Keratinocyte (primary cell): ENCODE measurements around the gene ZNF747. TPM values are rescaled to one million over a fixed set of nuclear protein-coding genes. Genes with fewer than 3 reads are reported as not detected.
A peak's percentile ranks its signal among the peaks of the same experiment; 100 is the strongest.

Source experiments
- DNase-seq: peaks from one replicate; pipeline ENCODE4 v3.0.0-alpha.2; 2011; ENCODE audit warnings: low read depth, missing footprints, low spot score
- FAIRE-seq: peaks from 2 replicates; lab custom pipeline; 2011; peaks lifted over from hg19 to GRCh38; lab: Jason Lieb, UNC
- H2AFZ ChIP-seq: 2 replicates; pipeline ENCODE4 v1.6.0; 2012; ENCODE audit warnings: low read length, control low read depth, inconsistent platforms; ENCODE audit not compliant: control insufficient read depth
- H3K27ac ChIP-seq: 2 replicates; pipeline ENCODE4 v1.5.1; 2011; ENCODE audit warnings: low read length; ENCODE audit not compliant: control insufficient read depth, insufficient read depth
- H3K27me3 ChIP-seq: 3 replicates; pipeline ENCODE4 v1.6.0; 2011; ENCODE audit warnings: low read length; ENCODE audit not compliant: control insufficient read depth, insufficient read depth; ENCODE audit errors: extremely low read depth
- H3K36me3 ChIP-seq, 2 experiments: 2 replicates in 1 of 2; 3 replicates in 1 of 2; pipeline ENCODE4 v1.5.1; 2011; ENCODE audit warnings: low read length in 2 of 2, mild to moderate bottlenecking in 1 of 2; ENCODE audit not compliant: control insufficient read depth in 2 of 2, insufficient read depth in 2 of 2; ENCODE audit errors: extremely low read depth in 1 of 2
- H3K4me1 ChIP-seq: 3 replicates; pipeline ENCODE4 v1.5.1; 2011; ENCODE audit warnings: low read length; ENCODE audit not compliant: control insufficient read depth, insufficient read depth; ENCODE audit errors: extremely low read depth
- H3K4me2 ChIP-seq: 3 replicates; pipeline ENCODE4 v1.6.0; 2011; ENCODE audit warnings: low read depth, low read length; ENCODE audit not compliant: control insufficient read depth, insufficient read depth; ENCODE audit errors: extremely low read depth
- H3K4me3 ChIP-seq, 3 experiments: fragments of 200-600 bp in 1 of 3; sonication (generic) in 1 of 3; 2 replicates in 2 of 3; 3 replicates in 1 of 3; pipeline ENCODE4 v1.5.1; 2011 to 2016; ENCODE audit warnings: low read length in 3 of 3, mild to moderate bottlenecking in 3 of 3, control low read depth in 2 of 3, inconsistent platforms in 1 of 3, low read depth in 1 of 3, mixed read lengths in 1 of 3, mixed run types in 1 of 3, moderate library complexity in 1 of 3; ENCODE audit not compliant: control insufficient read depth in 2 of 3, insufficient read depth in 2 of 3; ENCODE audit errors: extremely low read depth in 1 of 3
- H3K79me2 ChIP-seq: 2 replicates; pipeline ENCODE4 v1.6.0; 2012; ENCODE audit warnings: low read length; ENCODE audit not compliant: control insufficient read depth, insufficient read depth
- H3K9ac ChIP-seq: 3 replicates; pipeline ENCODE4 v1.6.0; 2011; ENCODE audit warnings: low read length; ENCODE audit not compliant: control insufficient read depth, insufficient read depth; ENCODE audit errors: extremely low read depth
- H3K9me1 ChIP-seq: 3 replicates; pipeline ENCODE4 v1.6.0; 2011; ENCODE audit warnings: low read length; ENCODE audit not compliant: control insufficient read depth, insufficient read depth; ENCODE audit errors: extremely low read depth
- H3K9me3 ChIP-seq: 2 replicates; pipeline ENCODE4 v1.5.1; 2012; ENCODE audit warnings: low read depth, low read length; ENCODE audit not compliant: control insufficient read depth
- H4K20me1 ChIP-seq: 3 replicates; pipeline ENCODE4 v1.6.0; 2011; ENCODE audit warnings: low read length; ENCODE audit not compliant: control insufficient read depth, insufficient read depth; ENCODE audit errors: extremely low read depth
- EZH2 ChIP-seq: IDR thresholded peaks from one replicate; pipeline ENCODE4 v1.6.1; 2012; ENCODE audit warnings: inconsistent platforms, mild to moderate bottlenecking, low read length, moderate library complexity
- dilution Hi-C: fragments of 300-500 bp; cut with MboI; formaldehyde crosslinking; loops from one replicate; pipeline ENCODE4 v1.7.0; 2020; ENCODE audit warnings: low sequenced_read_pairs; ENCODE audit not compliant: extremely low pct_ligation_motif_present
- polyA plus RNA-seq, 5 experiments: library from polyadenylated mRNA; depleted of rRNA in 3 of 5; stranded (reverse) in 3 of 5; stranded (forward) in 1 of 5; unstranded in 1 of 5; fragments of >200 nt; gene quantifications; 1 replicate in 1 of 5; 2 replicates in 3 of 5; 3 replicates in 1 of 5; pipeline versions ENCODE4 v1.2.1 to v1.2.3, GENCODE V29; 2011 to 2012; ENCODE audit warnings: missing spikeins in 2 of 5, low read depth in 1 of 5, low replicate concordance in 1 of 5
- TF ChIP-seq, protein P1 (sequence below), 3 experiments: IDR thresholded peaks in 1 of 3; conservative IDR thresholded peaks in 1 of 3; optimal IDR thresholded peaks in 1 of 3; 2 replicates in 2 of 3; 3 replicates in 1 of 3; pipeline versions ENCODE3 to v1.5.1; 2011; ENCODE audit warnings: low read length in 3 of 3, mild to moderate bottlenecking in 3 of 3, moderate library complexity in 2 of 3, control low read depth in 1 of 3, inconsistent platforms in 1 of 3; ENCODE audit not compliant: insufficient read depth in 2 of 3; ENCODE audit errors: extremely low read depth in 1 of 3

ZNF747 gene
- polyA plus RNA-seq, 1 donor (not counting 4 experiments of a cell fraction or from before 2014, with no cell fraction given) = 2.7 TPM

DNA sequence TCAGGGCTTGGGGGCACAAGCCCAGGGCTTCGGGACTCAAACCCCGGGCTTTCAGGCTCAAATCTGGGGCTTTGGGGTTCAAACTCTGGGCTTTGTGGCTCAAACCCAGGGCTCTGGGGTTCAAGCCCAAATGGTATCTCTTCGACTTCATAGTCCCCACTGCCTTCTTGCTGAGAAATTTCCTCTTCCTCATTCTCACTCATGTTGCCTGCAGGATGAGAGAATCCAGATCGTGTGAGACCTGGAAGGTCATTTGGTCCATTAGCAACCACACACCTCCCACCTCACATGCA lies 8.9 kb downstream of the ZNF747 start:
- peak overlapping the region; percentile 63 to 84 (median 76) for H3K4me3 ChIP-seq
- TF ChIP-seq EZH2 = no peak
- TF ChIP-seq, protein P1, sequence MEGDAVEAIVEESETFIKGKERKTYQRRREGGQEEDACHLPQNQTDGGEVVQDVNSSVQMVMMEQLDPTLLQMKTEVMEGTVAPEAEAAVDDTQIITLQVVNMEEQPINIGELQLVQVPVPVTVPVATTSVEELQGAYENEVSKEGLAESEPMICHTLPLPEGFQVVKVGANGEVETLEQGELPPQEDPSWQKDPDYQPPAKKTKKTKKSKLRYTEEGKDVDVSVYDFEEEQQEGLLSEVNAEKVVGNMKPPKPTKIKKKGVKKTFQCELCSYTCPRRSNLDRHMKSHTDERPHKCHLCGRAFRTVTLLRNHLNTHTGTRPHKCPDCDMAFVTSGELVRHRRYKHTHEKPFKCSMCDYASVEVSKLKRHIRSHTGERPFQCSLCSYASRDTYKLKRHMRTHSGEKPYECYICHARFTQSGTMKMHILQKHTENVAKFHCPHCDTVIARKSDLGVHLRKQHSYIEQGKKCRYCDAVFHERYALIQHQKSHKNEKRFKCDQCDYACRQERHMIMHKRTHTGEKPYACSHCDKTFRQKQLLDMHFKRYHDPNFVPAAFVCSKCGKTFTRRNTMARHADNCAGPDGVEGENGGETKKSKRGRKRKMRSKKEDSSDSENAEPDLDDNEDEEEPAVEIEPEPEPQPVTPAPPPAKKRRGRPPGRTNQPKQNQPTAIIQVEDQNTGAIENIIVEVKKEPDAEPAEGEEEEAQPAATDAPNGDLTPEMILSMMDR (optimal IDR thresholded peaks at IDR 0.05 in 1 of 3, IDR thresholded peaks at IDR 0.05 in 1 of 3, conservative IDR thresholded peaks at IDR 0.05 in 1 of 3; ENCODE audit: extremely low read depth in 1 of 3, insufficient read depth in 2 of 3, low read length in 3 of 3) = no peak
- DNase-seq (no peak), FAIRE-seq (no peak)
- H3K36me3 ChIP-seq = no peaks in the 10 kb centered on the region
- no peak overlapping the region for H2AFZ ChIP-seq
- H3K27me3 ChIP-seq = no peaks in the 10 kb centered on the region
- no peaks in the 10 kb centered on the region for H3K9me3 ChIP-seq
- no peaks in the 10 kb centered on the region for H4K20me1 ChIP-seq
- no peak overlapping the region for H3K27ac ChIP-seq
- H3K4me1 ChIP-seq = peaks cover 20% of the 10 kb centered on the region
- H3K4me2 ChIP-seq = peak overlapping the region; percentile 70
- H3K9me1 ChIP-seq = no peaks in the 10 kb centered on the region
- no peaks in the 10 kb centered on the region for H3K79me2 ChIP-seq
- dilution Hi-C loops = no loop called here
- H3K9ac ChIP-seq = peak overlapping the region; percentile 61

DNA sequence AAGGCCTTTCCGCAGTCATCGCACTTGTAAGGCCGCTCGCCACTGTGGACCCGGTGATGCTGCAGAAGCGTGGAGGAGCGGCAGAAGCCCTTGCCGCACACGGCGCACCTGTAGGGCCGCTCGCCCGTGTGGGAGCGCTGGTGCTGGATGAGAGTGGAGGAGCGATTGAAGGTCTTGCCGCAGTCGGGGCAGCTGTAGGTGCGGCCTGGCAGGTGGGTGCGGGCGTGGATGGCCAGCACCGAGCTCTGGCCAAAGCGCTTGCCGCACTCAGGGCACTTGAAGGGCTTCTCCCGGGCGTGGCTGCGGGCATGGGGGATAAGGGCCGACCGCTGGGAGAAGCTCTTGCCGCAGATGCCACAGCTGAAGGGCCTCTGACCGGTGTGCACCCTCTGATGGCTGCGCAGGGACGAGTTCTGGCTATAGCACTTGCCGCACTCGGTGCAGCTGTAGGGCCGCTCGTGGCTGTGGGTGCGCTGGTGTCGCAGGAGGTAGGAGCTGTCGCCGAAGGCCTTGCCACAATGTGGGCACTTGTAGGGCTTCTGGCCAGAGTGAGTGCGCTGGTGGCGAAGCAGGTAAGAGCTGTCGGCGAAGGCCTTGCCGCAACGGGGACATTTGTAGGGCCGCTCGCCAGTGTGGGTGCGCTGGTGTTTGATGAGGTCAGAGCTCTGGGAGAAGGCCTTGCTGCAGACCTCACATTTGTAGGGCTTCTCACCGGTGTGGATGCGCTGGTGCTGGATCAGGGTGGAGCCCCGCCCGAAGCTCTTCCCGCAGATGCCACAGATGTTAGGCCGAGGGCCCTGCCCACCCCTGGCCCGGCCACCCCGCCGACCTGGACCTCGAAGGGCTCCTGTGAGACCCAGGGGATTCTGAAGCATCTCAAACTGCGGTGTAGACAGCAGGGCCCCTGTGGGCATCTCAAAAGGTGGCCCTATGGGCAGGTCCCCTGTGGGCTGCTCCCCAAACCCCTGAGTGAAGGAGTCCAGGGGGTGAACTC lies 9.8 kb downstream of the ZNF747 start:
- no peak overlapping the region for H3K27ac ChIP-seq
- no peaks in the 10 kb centered on the region for H3K9me3 ChIP-seq
- peaks cover 20% of the 10 kb centered on the region for H3K4me1 ChIP-seq
- no peaks in the 10 kb centered on the region for H3K27me3 ChIP-seq
- no peaks in the 10 kb centered on the region for H3K9me1 ChIP-seq
- no peak overlapping the region for H3K4me2 ChIP-seq
- peak overlapping the region in 1 of 3 experiments; percentile 76 for H3K4me3 ChIP-seq
- dilution Hi-C loops = no loop called here
- H3K36me3 ChIP-seq = no peaks in the 10 kb centered on the region
- H2AFZ ChIP-seq = no peak overlapping the region
- no peaks in the 10 kb centered on the region for H3K79me2 ChIP-seq
- no peak overlapping the region for H3K9ac ChIP-seq
- DNase-seq (no peak), FAIRE-seq (no peak)
- H4K20me1 ChIP-seq = no peaks in the 10 kb centered on the region
- TF ChIP-seq, protein P1 (optimal IDR thresholded peaks at IDR 0.05 in 1 of 3, IDR thresholded peaks at IDR 0.05 in 1 of 3, conservative IDR thresholded peaks at IDR 0.05 in 1 of 3; ENCODE audit: extremely low read depth in 1 of 3, insufficient read depth in 2 of 3, low read length in 3 of 3) = no peak
- no peak for TF ChIP-seq EZH2
